ENCODE data around the gene MYH9.
"Not testable (repeated sequence)": the region's sequence is repeated elsewhere in the genome, so short reads cannot be mapped to it uniquely, and the experiment has no call there.

Gene MYH9

DNA sequence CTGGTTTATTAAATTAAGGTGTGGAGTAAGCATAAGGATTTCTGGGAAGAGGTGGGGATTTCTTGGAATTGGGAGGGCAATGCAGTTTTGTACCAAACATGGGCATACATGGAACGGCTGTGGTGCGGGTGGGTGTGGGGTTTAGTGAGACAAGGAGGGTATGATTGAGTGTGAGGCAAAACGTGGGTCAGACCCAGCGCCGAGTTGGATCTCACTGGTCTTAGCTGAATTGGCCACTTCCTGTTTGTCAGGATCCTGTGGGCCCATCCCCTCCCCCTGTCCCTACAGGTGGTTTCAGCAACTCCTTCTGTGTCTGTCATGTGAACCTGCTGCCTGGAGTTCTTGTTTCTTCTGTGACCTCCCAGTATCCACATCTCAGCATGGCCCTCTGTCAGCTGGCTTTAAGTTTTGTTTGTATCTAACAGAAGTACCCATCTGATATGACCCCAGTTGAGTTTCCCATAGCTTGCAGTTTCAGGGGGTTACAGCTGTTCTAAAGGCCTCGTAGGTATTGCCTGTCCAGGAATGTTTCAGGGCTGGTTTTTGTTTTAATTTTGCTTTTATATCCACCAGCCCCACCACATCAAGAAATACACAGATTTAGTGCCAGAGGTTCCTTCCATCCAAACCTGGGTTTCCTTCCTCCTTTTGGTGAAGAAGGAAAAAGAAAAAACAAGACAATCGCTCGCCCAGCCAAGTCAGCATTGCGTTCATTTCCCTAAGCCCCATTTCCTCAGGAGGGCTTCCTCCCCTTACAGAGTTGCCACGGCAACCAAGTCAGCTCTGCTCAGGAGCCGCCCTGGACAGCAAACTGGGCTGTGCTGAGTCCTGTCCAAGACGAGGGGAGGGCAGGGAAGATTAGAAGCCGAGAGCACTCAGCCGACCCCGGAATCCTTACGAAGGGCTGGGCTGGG is 128.8 kb downstream of the MYH9 start:
- intact Hi-C loops (cut with DNase I) = no loop called here
- peak in 1 of 10 donors; percentile 80 for DNase-seq

DNA sequence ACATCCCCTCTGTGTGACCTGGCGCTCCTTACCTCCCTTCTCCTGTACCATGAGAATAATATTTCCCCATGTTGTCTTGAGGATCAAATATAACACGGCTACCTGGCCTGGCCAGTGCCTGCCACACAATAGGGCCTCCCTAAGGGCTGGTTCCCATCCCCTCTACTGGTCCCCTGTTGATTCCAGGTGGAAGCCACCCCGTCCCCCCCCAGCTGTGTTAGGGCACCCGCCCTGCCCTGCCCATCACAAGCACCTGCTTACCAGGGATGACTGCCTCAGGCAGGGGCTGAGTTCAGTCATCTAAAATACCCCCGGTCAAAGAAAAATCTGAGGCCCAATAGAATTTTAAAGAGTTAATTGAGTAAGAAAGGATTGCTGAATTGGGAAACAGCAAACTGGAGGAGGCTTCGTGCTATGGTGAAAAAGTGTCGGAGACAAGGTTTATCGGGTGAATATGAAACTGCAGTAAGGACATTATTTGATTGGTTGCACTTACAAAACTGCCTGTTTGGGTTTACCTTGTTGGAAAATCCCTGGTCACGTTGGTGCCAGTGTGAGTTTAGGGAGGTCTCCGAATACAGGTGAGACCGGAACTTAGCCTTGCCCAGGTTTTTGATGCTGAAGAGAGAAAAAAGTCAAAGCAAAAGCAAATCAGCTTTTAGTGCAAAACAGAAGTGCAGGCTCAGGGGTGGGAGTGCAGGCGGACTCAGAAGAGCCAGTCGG is 129.7 kb downstream of the MYH9 start:
- DNase-seq = peak in 1 of 10 donors; percentile 45
- intact Hi-C loops (cut with DNase I) = no loop called here

DNA sequence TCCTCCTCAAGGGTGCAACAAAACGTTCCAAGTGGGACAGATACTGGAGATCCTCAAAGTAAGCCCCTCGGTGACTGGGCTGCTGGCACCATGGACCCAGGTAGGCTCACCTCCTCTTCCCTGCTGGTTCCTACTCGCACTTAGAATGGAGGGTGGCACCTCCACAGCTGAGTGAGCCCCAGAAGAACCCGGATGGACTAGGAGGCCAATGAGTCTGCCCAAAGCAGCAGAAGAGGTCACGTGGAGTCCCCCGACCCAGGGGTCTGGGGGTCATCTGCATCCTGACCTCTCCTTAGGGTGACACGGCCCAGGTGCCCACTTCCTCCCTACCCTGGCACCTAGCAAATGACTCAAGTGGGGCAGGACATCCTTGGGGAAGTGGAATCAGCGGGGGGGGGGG is 130.5 kb downstream of the MYH9 start:
- peak in 1 of 10 donors; percentile 49 for DNase-seq
- intact Hi-C loops (cut with DNase I) = no loop called here

DNA sequence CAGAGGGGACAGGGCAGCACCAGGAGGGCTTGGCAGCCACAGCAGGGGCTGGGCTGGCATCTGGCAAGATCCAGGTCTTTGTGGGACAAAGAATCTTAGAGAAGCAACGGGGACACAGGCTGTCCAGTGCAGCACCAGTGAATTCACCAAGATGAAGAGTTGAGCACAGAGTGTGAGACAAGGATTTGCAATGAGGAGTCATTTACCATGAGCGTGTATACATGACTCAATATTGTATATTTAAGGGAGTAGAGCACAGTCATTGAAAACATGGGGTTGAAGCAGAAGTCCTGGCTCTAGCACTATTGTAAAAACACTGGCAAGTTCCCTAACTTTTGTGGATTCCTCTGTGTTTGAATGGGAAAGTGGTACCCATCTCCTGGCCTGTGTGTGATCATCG is 131.3 kb downstream of the MYH9 start:
- intact Hi-C loops (cut with DNase I) = no loop called here
- DNase-seq = peak in 1 of 10 donors; percentile 43

DNA sequence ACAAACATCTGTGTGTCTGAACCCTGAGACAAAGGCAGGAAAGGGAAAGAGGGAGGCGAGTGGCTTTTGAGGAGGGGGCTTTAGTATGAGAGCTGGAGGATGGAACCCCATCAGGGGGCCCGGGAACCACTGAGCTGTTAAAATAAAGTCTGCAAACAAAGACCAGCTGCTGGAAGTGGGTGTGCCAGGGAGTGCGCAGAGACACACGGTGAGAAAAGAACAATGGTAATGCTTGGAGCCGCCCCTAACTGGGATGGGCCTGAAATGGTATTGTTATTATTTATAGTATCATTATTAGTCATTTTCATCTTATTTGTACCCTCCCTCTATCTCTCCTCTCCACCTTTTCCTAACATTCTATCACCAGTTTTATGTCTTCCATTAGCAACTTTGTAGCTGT is 132.2 kb downstream of the MYH9 start:
- intact Hi-C loops (cut with DNase I) = not testable (repeated sequence)

DNA sequence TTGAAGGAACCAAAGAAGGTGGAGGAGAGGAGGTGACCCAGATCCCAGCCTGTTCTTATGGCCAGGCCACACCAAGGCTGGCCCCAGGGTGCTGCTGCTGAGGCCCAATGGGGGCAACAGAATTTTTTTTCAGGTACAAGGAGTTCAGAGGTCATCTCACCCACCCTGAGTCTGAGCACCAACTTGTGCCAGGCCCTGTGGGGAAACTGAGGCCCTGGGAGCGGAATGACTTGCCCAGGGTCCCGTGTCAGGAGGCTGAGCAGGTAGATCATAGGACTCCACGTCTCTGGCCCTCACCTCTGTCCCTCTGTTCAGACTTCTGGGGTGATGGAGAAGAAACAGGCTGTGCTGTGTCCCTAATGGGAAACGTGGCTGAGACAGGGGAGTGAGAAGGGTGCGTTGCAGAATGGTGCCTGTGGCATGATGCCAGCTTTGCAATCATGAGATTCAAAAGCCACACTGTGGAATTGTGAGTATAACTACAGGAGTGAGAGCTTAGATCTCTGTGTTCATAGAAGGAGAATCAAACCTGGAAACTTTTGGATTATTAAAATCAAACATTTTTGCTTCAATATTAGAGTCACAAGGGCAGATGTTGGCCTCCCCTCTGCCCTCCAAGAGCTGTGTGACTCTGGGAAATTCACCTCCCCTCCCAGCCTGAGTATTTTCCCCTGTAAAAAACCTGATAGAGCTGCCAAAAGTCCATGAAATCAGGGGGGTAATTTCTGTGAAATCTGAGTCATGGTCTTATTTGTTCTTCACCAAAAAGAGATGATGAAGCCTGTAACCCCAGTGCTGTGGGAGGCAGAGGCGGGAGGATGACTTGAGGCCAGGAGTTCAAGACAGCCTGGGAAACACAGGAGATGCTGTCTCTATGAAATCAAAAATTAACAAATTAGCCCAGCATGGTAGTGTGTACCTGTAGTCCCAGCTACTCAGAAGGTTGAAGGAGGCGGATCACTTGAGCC is 134.0 kb downstream of the MYH9 start:
- intact Hi-C loops (cut with DNase I) = no loop called here
- peak in 1 of 10 donors; percentile 77 for DNase-seq

More for the DNA sequence above, 132.2 kb downstream of the MYH9 start:
- not testable (repeated sequence) for DNase-seq

DNA sequence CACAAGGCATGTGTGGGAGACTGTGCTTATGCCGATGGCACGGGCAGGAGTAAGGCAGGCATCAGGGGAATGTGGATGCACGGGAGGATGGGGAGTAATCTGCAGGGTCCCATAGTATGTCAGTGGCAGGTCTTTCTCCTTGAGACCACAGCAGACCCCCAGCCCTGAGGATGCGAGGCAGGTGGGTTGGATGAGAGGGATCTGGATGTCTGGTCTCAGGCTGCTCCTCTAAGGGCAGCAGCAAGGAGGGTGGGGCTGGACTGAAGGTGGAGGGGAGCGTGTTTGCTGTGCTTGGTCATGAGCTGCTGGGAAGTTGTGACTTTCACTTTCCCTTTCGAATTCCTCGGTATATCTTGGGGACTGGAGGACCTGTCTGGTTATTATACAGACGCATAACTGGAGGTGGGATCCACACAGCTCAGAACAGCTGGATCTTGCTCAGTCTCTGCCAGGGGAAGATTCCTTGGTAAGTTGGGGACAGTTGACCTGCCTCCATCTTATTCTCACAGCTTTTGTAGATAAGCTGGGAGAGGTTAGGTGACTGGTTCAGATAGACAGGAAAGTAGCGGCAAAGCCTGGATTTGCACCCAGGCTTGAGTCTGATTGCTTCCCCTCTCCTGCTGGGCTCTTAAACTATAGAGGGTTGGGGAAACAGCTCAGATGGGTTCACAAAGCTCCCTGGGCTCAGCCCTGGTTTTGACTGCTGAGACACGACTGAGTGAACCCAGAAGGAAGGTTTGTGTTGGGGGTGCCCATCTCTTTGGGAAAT is 134.8 kb downstream of the MYH9 start, which contains the start of gene APOL1:
Gene APOL1, plus strand, starts transcription at position 380 of the 769 bp plus-strand sequence. CDS start 1,823 bp downstream, outside the sequence.
- intact Hi-C loops (cut with DNase I) = no loop called here
- DNase-seq = peak in 1 of 10 donors; percentile 61

DNA sequence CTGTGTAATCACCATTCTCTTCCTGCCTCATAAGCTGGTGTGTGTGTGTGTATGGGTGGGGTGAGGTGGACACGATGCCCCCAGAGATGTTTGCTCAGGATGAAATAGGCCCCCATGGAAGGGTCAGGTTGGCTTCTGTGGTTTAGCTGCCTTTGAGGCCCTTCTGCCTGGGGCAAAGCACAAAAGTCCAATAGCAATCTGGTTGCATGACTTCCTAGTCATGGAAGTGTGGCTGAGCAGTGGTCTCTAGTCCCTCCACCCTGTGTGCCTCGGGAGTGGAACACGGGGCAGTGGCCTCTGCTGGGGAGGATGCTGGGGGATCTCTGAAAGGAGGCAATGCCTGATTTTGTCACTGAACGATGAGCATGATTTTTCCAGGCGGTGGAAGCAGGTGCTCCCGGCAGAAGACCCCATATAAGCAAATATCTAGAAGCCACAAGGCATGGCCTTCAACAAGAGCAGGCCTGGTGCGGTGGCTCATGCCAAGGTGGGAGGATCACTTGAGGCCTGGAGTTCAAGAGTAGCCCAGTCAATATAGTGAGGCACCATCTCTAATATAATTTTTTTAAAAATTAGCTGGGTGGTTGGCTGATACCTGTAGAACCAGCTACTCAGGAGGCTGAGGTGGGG is 135.7 kb downstream of the MYH9 start:
- intact Hi-C loops (cut with DNase I) = not testable (repeated sequence)
- peak in 1 of 10 donors; percentile 57 for DNase-seq

DNA sequence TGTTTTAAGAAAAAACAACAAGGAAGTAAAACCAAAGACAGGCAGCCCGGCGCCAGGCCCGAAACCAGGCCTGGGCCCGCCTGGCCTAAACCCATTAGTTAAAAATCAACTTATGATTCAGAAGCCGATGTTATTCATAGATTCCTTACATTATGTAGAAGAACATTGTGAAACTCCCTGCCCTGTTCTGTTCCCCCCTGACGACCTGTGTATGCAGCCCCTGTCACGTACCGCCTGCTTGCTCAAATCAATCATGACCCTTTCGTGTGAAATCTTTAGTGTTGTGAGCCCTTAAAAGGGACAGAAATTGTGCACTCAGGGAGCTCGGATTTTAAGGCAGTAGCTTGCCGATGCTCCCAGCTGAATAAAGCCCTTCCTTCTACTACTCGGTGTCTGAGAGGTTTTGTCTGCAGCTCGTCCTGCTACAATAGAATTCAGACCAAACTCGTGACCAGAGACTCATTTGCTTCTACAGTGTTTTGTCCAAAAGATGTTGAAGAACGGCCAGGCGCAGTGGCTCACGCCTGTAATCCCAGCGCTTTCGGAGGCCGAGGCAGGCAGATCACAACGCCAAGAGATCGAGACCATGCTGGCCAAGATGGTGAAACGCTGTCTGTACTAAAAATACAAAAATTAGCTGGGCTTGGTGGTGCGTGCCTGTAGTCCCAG is 137.3 kb downstream of the MYH9 start:
- DNase-seq = peak in 2 of 10 donors; percentile 49 to 79
- intact Hi-C loops (cut with DNase I) = not testable (repeated sequence)

DNA sequence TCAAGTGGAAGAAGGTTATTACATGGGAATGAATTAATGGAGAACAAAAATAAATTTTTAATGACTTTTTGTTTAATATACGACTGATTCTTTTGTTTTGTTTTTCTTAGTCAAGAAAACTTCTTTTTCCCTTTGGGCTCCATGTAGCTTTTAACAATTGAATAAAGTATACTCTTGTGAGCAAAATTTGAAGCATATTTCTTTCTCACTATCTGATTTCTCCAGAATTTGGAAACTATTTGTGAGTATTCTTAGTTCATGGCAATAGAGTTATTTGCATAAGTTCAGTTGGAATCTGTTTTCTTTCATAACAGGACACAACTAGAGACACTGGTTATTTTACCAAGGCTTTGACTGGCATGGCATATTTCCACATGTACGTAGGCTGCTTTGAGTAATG is 138.6 kb downstream of the MYH9 start:
- intact Hi-C loops (cut with DNase I) = no loop called here
- no peak for DNase-seq

DNA sequence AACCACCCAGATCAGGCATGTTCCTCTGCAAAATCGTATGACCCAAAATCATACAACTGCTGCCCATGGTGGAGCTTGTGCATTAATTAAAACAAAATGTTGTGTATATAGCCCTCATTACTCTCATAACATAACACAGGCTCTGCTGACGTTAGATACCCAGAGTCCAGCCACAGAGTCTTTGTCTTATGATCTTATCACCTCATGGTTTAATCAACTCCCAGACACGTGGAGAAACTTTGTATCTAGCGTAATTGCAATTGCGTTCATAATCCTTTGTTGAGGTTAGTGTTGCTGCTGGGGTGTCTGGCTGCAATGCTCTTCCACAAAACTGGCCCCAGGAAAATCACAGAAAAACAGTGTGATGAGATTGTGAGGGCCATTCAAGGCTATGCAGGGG is 139.8 kb downstream of the MYH9 start:
- intact Hi-C loops (cut with DNase I) = no loop called here
- no peak for DNase-seq

DNA sequence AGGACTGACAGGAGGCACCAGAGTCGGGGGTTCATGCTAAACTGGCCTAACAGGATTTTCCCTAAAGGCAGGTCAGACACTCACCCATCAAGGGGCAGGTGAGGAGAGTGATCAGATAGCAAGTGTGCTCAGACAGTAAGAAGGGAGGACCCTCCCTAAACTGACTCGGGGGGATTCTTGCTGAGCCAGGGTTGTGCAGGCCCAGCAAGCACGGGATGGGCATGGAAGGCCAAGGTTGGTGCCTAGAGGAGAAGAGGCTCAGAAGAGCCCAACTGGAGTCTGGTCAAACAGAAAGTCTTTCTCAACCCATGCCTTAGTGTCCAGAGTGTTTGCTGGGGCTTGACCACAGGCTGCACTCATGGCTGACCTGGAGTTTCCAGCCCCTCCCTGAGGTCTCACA is 141.0 kb downstream of the MYH9 start:
- DNase-seq = peak in 2 of 10 donors; percentile 23 to 55

DNA sequence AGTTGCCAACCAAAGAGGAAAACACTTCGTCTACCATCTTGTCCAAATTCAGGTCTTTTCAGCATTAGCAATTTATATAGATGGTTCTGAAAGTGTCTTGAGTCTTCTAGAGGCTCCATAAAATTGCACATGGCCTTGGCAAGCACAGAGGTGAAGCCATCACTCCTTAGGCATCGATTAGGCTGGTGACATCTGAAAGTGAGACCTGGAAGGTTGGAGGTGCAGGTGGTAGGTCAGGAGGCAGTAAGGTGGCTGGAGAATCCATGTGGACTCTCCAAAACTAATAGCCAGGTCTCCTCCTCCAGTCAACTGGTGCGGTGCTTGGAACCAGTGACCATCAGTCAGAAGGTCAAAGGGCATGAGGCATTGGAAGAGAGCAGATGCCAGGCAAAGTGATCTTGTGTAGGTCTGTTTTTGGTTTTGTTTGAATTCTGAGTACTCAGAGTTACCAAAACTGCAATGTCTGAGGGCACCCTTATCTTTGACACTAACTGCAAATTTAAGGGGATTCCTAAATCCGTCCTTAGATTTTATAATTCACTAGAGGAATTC is 141.9 kb downstream of the MYH9 start:
- intact Hi-C loops (cut with DNase I) = no loop called here
- DNase-seq = no peak

More for the DNA sequence above, 141.0 kb downstream of the MYH9 start:
- intact Hi-C loops (cut with DNase I) = no loop called here

DNA sequence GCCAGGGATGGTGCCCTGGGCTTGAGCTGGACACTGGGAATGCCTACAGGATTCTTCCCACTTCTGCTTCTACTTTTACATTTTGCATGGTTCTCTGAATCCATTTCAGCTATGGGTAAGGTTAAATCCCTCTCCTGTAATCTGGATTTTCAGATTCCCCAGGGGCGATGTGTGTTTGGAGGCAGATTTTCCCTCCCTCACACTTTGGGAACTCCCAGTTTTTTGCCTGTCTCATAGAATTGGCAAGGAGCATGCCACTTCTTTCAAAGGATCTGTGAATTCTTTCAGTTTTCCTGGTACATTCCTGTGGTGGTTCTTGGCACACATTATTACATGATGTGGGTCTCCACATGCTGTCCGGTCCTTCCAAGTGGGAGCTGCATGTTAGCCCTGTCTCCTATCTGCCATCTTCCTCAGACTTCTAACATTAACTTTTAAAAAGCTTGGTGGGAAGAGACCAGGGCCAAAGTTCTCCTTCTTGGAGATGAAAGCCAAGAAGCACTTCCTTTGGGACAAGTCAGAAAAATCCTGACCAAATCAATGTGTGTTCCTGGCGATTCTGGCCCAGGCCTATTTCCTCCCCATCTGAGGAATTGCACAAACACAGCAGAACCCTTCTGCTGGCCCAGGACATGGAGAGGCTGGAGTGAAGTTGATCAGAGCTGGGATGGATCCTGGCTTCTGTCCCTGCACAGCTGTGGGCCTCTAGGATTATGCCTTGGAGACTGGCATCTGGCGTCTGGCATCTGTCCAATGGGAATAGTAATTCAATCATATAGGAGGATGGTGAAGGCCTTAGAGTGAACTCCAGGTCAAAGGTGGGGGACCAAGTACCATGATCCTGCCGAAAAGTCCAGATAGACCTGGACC is 143.0 kb downstream of the MYH9 start:
- DNase-seq = no peak
- intact Hi-C loops (cut with DNase I) = no loop called here

DNA sequence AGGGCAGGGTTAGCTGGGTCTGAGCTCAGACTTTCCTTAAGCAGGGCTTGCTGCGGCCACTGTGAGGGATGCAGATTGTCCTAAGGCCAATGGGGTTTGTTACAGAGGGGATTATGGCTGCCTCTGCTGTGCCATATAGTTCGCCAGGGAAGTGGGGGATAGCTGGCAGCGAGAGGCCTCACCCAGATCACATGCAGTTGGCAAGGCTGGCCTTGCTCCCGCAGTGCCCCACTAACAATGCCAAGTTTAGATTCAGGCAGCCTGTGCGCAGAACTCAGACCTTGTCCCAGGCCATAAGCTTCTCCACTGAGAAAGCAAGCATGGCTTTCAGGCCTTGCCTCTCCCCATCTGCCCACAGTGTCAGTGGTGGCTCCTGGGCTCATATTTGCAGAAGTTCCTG is 143.8 kb downstream of the MYH9 start:
- peak in 1 of 10 donors; percentile 70 for DNase-seq
- intact Hi-C loops (cut with DNase I) = no loop called here

DNA sequence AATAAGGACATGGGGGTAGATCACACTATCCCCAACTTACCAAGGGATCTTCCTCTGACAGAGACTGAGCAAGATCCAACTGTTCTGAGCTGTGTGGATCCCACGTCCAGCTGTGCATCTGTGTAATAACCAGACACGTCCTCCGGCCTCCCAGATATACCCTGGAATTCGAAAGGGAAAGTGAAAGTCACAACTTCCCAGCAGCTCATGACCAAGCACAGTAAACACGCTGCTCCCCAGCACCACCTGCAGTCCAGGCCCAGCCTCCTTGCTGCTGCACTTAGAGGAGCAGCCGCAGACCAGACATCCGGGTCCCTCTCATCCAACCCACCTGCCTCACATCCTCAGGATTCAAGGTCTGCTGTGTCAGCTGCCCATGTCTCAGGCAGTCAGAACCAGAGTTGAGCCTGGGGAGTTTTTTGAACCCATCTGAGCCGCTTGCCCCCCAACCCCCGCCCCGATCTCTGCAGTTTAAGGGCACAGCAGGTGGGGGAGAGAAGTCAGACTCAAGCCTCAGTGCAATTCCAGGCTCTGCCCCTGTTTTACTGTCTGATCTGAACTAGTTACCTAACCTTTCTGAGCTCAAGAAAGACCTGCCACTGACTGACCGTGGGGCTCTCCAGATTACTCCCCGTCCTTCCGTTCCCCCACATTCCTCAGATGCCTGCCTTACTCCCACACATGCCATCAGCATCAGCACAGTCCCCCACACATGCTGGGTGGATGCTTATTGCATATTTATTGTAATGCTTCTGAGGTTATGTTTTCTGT is 148.2 kb downstream of the MYH9 start, which contains the start of gene APOL2:
Gene APOL2, minus strand, starts transcription at position 127 of the 771 bp plus-strand sequence. CDS start 6,365 bp downstream, outside the sequence.
- intact Hi-C loops (cut with DNase I) = loop anchor here (5.0 kb wide), 2 partner anchors 38 to 47 kb away; no protein-coding TSS in a partner anchor
- DNase-seq = peak; percentile 77 to 98 (median 88)

All from posterior cingulate gyrus (tissue), 11 donors.